Measurements from ENCODE around the gene SYNE3.

The SYNE3 gene

GRCh38 chr14:95503365-95504134, 12.9 kb downstream of the SYNE3 start:
- no peak for DNase-seq

DNA sequence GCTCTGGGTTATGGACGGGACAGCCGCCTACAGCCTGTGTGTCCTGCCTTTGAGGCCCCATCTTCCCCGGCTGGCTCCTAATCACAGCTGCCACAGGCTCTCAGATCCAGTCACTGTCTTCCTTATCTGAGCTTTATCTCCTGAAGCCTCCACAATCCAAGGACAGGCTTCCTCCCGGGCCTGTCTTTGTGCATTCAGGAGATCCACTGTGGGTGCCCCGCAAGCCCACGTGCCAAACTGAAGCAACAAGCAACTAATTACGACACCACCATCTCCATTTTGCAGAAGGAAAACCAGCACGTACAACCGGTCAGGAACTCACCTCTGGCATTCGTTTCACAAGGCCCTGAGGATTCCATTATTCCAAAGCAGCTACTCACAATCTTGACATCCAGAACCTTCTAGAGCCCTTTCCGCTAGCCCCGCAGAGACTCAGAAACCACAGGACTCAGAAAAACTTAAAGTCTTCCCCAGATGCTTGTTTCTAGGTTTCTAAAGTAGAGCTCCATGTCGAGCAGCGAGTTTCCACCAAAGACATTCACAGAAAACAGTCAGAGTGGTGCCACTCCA, 14.0 kb downstream of the SYNE3 start:
- DNase-seq, result no peak

GRCh38 chr14:95500772-95501401, 15.6 kb downstream of the SYNE3 start:
- no peak for DNase-seq

- no peak for DNase-seq
Measured at GRCh38 chr14:95500201-95500681, 16.2 kb downstream of the SYNE3 start.

- no peak for DNase-seq
Measured at GRCh38 chr14:95499354-95499750, 17.1 kb downstream of the SYNE3 start.

GRCh38 chr14:95498622-95499353, 17.7 kb downstream of the SYNE3 start:
- no peak for DNase-seq

DNA sequence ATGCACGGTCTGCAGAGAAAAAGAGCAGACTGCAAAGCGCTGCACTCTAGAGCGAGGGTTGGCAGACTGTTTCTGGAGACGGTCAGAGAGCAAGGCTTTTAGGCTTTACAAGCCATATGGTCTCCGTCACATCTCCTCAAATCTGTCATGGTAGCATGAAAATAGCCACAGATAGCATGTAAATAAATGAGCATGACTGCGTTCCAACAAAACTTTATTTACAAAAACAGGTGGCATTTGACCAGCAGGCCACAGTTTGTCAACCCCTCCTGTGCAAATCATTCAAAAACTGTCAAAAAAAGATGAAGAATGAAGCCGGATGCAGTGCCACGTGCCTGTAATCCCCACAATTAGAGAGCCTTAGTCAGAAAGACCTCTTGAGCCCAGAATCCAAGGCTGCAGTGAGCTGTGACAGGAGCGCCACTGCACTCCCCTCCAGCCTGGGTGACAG, 18.9 kb downstream of the SYNE3 start:
- no peak for DNase-seq

DNA sequence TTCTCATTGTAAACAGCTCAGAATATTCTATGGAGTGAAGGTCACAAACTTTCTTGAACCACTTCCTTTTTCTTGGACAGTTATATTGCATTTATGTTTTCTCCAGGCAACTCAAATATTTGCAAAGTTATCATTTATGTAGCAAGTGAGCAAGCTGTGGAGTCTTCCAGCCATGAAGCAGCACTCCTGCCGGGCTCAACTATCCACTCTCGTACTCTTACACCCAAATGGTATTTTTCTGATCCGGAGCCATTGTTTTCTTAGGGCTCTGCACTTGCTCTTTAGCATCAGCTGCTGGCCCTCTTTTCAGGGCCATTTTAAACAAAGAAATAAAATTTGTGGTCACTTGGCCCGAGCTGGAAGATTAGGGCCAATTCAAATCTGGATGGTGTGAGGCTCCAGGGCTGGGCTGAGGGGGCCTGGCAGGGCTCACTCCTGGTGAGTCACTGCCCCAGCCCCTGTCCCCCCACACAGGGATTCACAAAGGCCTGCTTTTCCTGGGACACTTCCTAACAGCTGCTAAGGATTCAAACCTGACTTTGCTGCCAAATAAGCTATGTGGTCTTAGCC, 19.7 kb downstream of the SYNE3 start:
- no peak for DNase-seq

GRCh38 chr14:95496111-95496681, 20.3 kb downstream of the SYNE3 start:
- DNase-seq, result no peak

DNA sequence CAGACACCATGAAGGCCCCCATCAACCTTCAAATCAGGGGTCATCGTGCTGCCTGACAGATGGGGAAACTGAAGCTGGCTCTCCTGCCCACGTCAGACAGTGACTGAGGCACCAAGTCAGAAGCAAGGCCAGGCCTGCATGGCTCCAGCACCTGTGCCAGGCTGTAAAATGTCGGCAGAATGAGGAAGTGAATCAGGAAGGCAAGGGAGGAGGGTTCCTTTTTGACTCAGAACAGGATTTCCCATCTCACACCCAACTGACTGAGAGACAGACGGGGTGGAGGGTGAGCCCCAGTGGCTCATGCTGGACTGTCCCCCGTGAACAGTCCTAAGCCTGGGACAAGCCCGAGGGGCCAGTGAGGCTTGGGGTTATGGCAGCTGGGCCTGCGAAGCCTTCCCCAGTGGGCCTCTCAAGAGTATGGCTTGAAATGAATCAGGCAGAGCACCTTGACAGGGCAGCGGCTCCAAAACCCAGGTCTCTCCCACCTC, 20.9 kb downstream of the SYNE3 start:
- DNase-seq, result no peak

GRCh38 chr14:95495076-95495475, 21.4 kb downstream of the SYNE3 start:
- no peak for DNase-seq

GRCh38 chr14:95494456-95494855, 22.0 kb downstream of the SYNE3 start:
- no peak for DNase-seq

- DNase-seq, result no peak
Measured at GRCh38 chr14:95493976-95494375, 22.5 kb downstream of the SYNE3 start.

DNA sequence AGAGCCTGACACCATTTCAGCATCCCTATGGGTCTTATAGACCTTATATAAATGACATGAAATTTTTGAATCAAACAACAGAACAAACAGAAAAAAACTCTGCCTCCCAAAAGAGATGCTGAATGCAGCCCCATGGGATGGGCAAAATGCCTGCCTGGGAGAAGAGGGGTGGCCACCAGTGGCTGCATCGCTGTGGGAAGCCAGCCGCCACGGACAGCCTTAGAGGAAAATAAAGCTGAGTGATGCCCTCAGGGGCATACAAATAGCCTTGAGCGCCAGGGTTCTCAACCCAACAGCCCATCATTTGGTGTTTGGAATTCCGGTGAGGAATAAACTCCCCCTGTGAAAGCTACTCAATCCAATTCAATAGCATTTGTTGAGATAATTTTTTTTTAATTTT, 22.9 kb downstream of the SYNE3 start:
- DNase-seq, result no peak

GRCh38 chr14:95491936-95492608, 24.4 kb downstream of the SYNE3 start:
- no peak for DNase-seq

DNA sequence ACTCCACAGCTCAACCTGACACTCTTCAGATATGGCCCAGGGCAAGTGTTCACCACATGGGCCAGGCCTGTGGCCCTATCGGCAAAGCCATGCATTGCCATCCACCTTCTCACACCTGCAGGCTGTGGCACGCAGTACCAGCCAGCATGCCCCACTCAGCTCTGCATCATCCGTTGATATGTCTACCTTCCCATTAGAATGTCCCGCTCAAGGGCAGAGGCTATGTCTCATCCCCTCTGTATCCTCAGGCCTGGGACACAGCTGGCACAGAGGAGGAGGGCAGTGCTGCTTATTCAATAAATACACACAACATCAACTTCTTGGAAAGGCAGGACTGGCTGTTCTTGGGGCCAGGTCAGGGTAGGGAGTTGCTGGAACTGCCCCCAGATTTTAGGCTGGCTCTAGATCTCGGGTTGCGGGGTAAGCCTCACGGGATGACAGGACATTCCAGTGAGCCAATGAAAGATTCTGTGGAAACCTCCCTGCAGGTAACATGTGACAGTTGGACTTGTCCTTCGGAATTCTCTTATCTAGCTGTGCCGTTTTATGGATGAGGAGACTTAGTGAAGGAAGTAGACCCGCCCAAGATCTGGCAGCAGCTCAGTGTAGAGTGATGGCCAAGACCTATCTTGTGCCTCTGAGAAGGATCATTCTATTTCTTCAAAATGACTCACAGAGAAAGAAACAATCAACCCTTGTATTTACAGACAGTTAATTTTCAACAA, 25.6 kb downstream of the SYNE3 start:
- no peak for DNase-seq

GRCh38 chr14:95490138-95490509, 26.3 kb downstream of the SYNE3 start:
- no peak for DNase-seq

DNA sequence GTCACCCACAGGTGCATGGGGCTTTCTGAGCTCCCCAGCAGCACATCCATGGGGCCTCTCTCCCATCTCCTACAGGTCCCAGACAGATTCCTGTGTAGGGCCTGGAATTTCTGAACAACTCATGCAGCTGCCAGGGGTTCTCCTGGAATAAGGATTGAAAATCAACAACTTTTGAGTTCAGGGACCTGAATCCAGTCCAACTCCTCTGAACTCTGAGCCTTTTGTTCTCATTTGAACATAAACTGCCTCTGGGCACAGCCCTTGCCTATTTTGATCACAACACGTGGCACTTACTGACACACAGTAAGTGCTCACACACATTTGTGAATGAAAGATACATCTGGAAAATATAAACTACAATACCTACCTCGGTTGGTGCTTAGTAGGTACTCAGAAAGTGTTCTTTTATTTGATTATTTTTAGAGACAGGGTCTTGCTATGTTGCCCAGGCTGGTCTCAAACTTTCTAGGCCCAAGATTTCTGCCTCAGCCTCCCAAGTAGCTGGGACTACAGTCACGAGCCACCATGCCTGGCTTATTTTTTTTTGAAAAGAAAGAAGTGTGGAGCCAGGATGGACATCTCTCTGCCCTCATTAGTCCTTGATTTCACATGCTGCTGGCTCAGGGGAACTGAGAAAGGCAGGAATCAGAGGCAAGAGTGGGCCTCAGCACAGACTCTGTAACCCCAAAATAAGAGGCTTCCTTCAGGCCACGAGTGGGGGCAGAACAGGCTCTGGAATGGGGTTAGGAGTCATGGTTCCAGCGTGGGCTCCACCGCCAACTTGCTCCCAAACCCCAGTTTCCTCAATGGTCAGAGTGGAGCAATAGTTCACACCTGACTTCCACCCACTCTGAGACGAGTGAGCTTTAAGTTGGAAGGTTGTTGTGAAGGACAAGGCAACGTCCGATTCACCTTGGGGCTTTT, 27.0 kb downstream of the SYNE3 start:
- DNase-seq, result no peak

GRCh38 chr14:95488376-95489213, 27.9 kb downstream of the SYNE3 start:
- DNase-seq, result no peak
